ENCODE results near the gene CKAP2L.

Gene CKAP2L

GRCh38 chr2:112692495-112692911 lies 71.9 kb downstream of the CKAP2L start:
- no peaks in the 10 kb centered on the region for H3K27me3 Mint-ChIP-seq
- peaks cover 64% of the 10 kb centered on the region for H3K4me1 Mint-ChIP-seq (ENCODE audit: low read depth)
- intact Hi-C loops (cut with micrococcal nuclease) = loop anchor here (1.0 to 5.0 kb wide), 4 partner anchors 8 to 45 kb away; partner anchors contain the start of gene SLC20A1
- H3K9me3 Mint-ChIP-seq = no peaks in the 10 kb centered on the region
- peak overlapping the region; percentile 48 for H3K4me3 Mint-ChIP-seq
- H3K27ac Mint-ChIP-seq = peak overlapping the region; percentile 93
- H3K36me3 Mint-ChIP-seq (ENCODE audit: low read depth) = no peaks in the 10 kb centered on the region

DNA sequence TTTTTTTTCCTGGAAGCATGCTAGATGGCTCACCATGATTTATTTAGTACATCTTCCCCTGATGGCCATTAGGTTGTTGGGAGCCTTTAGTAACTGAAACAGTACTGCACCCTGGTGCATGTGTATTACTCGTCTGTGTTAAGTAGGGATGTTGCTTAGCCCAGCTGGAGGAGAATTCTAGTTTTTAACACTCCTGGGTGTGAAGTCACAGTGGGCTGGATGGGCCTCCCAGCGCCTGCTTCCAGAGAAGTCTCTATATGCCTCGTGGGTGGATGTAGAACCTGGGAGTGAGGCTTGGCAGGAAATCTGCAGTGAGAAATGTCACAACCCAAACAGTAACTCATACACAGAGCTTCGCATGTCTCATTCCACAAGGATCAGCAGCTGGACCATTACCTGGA lies 72.5 kb downstream of the CKAP2L start:
- intact Hi-C loops (cut with micrococcal nuclease) = loop anchor here (1.0 to 5.0 kb wide), 4 partner anchors 8 to 45 kb away; partner anchors contain the start of gene SLC20A1
- Mint-ChIP-seq H3K27me3 (no peaks in the 10 kb centered on the region), H3K4me1 (ENCODE audit: low read depth) (peaks cover 66% of the 10 kb centered on the region), H3K9me3 (no peaks in the 10 kb centered on the region), H3K4me3 (peak overlapping the region; percentile 0), H3K27ac (peak overlapping the region; percentile 93), H3K36me3 (ENCODE audit: low read depth) (no peaks in the 10 kb centered on the region)

DNA sequence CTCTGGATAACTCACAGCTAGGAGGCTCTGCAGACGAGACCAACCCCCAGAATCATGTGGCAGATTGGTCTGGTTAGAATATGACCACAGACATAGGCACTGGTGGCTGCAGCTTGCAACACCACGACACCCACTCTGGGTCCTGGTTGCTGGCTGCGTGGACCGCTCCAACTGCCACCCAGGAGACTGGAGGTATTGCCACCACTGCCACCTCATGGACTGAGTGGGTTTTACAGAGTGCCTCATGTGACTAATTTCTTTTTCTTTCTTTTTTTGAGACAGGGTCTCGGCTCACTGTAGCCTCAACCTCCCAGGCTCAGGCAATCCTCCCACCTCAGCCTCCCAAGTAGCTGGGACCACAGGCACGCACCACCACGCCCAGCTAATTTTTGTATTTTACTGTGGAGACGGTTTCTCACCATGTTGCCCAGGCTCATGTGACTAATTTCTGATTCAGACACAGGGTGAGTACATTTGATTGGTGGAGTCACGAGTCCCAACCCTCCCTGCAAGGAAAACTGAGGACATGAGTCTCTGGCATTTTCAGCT lies 73.5 kb downstream of the CKAP2L start:
- no peaks in the 10 kb centered on the region for H3K36me3 Mint-ChIP-seq (ENCODE audit: low read depth)
- H3K4me1 Mint-ChIP-seq (ENCODE audit: low read depth) = peaks cover 69% of the 10 kb centered on the region
- no peaks in the 10 kb centered on the region for H3K9me3 Mint-ChIP-seq
- intact Hi-C loops (cut with micrococcal nuclease) = loop anchor here (5.0 kb wide), 2 partner anchors 36 to 44 kb away; partner anchors contain the start of gene SLC20A1
- peak overlapping the region; percentile 93 for H3K27ac Mint-ChIP-seq
- peak overlapping the region; percentile 69 for H3K4me3 Mint-ChIP-seq
- no peaks in the 10 kb centered on the region for H3K27me3 Mint-ChIP-seq

- peaks cover 74% of the 10 kb centered on the region for H3K4me1 Mint-ChIP-seq (ENCODE audit: low read depth)
- intact Hi-C loops (cut with micrococcal nuclease) = no loop called here
- no peaks in the 10 kb centered on the region for H3K36me3 Mint-ChIP-seq (ENCODE audit: low read depth)
- no peaks in the 10 kb centered on the region for H3K9me3 Mint-ChIP-seq
- peak overlapping the region; percentile 31 for H3K27ac Mint-ChIP-seq
- no peaks in the 10 kb centered on the region for H3K27me3 Mint-ChIP-seq
- no peak overlapping the region for H3K4me3 Mint-ChIP-seq
Measured at GRCh38 chr2:112688086-112688880, 76.1 kb downstream of the CKAP2L start.

DNA sequence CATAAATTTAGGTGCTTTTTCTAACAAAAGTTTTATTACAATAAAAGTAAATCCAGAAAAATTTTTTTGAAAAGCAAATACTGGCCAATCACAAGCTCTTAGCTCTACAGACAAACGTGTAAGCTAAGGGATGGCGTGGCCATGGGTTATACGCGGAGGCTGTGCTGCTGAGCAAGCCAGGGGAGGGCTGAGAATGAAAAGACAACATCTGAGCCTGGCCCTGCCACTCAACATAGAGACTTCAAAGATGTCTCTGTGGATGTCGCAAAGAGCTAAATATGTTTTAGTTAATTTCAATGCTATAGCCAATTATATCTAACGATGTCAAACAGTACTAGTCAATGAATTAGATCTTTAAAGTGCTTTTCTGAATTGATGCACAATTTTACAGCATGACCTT lies 76.9 kb downstream of the CKAP2L start:
- H3K9me3 Mint-ChIP-seq = no peaks in the 10 kb centered on the region
- intact Hi-C loops (cut with micrococcal nuclease) = no loop called here
- no peaks in the 10 kb centered on the region for H3K36me3 Mint-ChIP-seq (ENCODE audit: low read depth)
- no peaks in the 10 kb centered on the region for H3K27me3 Mint-ChIP-seq
- no peak overlapping the region for H3K4me3 Mint-ChIP-seq
- H3K27ac Mint-ChIP-seq = no peak overlapping the region
- H3K4me1 Mint-ChIP-seq (ENCODE audit: low read depth) = peaks cover 67% of the 10 kb centered on the region
